Activated CD4-positive, alpha-beta T cell treated with anti-CD3 and anti-CD28 coated beads, Interleukin-10, Interleukin-2, amounts not matched to agents 100 ng/mL and 50 ng/mL, durations not matched to agents 16 hours and 8 hours (primary cell): ENCODE results near the gene PCK2.

ENCODE experiments used
- DNase-seq: peaks from one replicate; pipeline ENCODE4 v3.0.0-alpha.2; 2020

The PCK2 gene

GRCh38 chr14:24062216-24062980 is 31.7 kb upstream of the PCK2 start:
- DNase-seq, result no peak

DNA sequence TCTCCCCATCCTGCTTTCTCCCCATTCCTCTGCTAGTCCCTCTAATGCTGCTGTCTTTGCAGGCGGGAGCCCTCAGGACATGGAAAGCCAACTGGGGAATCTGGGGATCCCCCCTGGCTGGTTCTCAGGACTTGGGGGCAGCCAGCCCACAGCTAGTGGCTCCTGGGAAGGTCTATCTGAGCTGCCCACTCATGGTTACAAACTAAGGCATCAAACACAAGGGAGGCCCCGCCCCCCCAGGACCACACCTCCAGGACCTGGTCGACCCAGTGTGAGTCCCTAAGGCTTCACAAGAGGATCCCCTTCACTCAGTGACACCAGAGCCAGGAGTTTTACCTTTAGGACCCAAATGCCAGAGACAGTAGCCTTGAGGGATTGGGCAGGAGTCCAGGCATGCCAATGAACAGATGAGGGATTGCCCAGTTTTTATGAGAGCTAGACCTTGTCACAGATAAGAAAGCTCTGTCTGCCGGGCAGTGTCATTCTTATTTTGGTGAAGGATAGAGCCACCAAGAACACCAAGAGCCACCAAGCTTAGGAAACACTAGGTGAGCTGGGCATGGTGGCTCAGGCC is 30.8 kb upstream of the PCK2 start:
- no peak for DNase-seq

GRCh38 chr14:24064091-24064795 is 29.9 kb upstream of the PCK2 start:
- no peak for DNase-seq

- DNase-seq, result no peak
Observed at GRCh38 chr14:24064856-24065255, 29.3 kb upstream of the PCK2 start.

- no peak for DNase-seq
Observed at GRCh38 chr14:24065408-24065807, 28.7 kb upstream of the PCK2 start.

DNA sequence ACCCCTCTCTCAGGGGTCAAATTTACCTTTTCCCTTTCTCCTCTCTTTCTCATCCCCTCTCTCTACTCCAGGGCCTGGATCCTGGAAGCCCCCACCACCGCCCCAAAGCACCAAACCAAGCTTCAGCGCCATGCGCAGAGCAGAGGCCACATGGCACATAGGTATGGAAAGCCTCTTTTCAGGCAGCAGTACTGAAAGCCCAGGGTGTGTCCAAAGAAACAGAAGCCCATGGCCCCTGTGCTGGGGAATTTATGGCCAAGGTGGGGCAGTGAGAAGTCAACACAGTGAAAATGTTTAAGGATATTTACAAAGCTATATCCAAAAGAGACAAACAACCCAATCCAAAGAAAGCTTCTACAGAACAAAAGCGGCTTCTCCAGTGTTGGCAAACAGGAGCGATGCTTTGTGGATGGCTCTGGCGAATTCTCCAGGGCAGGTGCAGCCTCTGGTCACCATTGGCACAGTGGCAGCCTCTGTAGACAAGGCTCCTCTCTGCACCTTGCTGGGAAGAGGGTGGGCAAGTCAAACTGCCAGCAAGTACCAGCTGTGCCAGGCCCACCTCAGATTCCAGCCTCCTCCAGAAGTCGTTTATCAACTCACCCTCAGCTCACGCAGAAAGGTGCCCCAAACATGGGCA is 27.5 kb upstream of the PCK2 start:
- no peak for DNase-seq

- no peak for DNase-seq
Observed at GRCh38 chr14:24067133-24068082, 26.7 kb upstream of the PCK2 start.

- DNase-seq, result no peak
Observed at GRCh38 chr14:24068711-24069410, 25.2 kb upstream of the PCK2 start.

GRCh38 chr14:24069411-24069735 is 24.7 kb upstream of the PCK2 start:
- no peak for DNase-seq

DNA sequence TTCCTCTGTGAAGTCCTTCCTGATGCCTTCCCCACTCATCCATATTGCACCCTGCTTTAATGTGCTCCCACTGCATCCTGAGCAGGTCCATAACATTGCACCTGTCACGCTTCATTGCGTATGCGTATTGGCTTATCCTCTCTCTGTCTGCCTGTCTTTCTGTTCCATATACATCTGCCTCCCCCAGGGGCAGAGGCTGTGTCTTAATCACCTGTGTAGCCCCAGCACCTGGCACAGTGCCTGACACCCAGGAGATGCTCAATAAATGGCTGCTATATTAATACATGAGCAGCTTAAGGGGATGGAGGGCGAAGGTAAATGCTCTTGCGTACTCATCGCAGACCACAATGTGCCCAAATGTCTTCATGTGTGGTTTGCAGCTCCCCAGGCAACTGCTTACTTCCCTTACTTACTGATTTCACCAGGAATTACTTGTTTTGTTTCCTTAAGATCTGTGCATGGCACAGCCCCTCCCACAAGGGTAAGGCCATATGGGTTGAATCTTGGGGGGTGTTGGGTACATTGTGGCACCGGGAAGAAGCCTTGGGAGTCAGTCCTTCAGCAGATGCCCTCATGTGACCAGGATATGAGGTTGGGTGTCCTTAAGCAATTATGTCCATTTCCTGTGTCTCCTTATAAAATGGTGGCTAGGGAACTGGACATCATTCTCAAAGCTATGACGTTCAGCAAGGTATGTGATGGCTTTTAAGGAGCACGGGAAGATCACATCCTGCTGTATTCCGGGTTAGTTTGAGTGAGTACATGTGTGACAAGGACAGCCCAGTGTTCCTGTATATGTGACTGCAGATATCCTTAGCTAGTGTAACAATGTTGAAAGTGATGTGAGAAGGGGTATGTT is 23.6 kb upstream of the PCK2 start:
- DNase-seq, result no peak

GRCh38 chr14:24071144-24071697 is 22.9 kb upstream of the PCK2 start, which contains the start of gene CPNE6:
CPNE6 (plus strand) TSS chr14:24071562; CDS start chr14:24072937, 1,375 bp downstream.
- DNase-seq, result peak; percentile 17

DNA sequence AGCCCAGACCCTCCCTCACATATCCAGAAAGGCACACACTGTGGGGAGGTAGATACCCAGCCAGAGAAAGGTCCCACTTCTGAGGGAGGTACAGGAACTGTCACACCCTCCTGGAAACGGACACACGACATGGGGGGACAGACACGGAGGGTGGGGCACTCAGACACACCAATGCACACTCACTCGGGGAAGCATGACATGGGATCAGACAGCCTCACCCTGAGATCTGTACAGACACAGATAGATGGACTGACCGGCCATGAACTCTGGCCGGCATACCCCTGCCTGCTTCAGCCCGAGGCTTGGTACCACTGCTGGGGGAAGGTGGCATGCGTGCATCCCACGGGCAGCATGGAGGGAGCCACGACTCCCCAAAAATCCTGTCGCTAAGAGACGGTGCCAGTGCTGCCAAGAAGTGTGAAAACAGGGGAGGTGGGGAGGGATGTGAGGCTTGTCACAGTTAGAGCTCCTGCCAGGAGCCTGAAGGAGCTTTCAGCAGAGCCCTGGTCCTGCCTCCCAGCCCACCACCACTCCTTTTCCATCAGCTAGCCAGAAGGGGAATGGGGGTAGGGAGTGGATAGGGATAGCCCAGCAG is 22.2 kb upstream of the PCK2 start:
- no peak for DNase-seq

GRCh38 chr14:24072436-24072835 is 21.7 kb upstream of the PCK2 start:
- DNase-seq, result no peak

- no peak for DNase-seq
Observed at GRCh38 chr14:24072881-24073877, 20.9 kb upstream of the PCK2 start.

DNA sequence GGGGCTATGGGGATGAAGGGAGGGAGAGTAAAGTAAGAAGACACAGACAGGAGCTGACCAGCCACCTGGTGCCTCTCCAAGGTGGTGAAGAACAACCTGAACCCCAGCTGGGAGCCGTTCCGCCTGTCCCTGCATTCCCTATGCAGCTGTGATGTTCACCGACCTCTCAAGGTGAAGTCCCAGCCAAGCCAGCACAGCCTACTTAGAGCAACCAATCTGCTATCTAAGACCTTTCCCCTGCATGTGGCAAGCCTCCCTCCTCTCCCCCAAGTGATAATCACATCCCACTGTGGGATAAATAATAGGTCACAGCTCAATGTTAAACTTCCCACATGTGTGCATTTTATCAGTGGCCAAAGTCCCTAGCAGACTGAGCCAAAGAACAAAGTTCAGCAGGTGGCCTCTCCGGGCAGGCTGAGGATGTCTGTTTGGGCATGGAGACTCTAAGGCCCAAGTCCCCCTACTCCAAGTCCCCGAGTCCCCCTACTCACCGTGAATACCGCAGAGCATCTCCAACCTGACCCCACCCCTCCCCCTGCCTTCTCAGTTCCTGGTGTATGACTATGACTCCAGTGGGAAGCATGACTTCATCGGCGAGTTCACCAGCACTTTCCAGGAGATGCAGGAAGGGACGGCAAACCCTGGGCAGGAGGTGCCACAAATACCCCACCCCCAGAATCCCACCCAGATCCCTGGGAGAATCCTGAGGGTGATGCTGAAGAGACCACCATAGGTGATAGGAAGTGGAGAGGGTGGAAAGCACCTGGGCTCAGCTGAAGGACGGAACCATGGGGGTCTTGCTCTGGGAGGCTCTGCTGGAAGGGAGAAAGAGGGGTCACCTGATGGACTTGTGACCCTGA is 19.3 kb upstream of the PCK2 start:
- no peak for DNase-seq

DNA sequence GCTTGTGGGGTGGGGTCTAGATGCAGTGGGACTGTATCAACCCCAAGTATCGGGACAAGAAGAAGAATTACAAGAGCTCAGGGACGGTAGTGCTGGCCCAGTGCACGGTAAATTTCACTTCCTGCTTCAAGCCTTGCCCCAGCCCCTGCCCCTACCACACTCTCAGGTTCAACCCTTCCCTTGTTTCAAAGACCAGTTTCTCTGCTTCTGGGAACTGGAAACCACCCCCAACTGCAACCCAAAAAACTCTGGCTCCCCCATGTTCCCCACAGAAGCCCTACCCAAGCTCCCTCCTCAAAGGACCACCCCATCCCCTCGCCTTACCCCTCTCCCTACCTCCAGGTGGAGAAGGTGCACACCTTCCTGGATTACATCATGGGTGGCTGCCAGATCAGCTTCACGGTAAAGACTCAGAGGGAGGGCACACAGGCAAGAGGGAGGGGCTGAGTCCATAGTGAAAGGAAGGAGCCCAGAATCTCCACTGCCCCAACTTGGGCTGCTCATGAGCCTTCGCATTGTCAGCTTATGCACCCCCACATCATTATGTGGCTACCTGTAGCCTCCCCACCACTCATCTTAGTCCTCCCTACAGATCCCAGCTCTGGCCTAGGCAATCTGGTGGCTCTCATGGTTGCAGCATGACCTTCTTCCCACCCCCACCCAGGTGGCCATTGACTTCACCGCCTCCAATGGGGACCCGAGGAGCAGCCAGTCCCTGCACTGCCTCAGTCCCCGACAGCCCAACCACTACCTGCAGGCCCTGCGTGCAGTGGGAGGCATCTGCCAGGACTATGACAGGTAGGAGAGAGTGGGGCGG is 18.4 kb upstream of the PCK2 start:
- DNase-seq, result no peak

GRCh38 chr14:24076302-24076601 is 17.9 kb upstream of the PCK2 start:
- DNase-seq, result no peak
